Glutamatergic neuron (in vitro differentiated cells): ENCODE data around the gene ADAMTS17. TPM values are rescaled to one million over a fixed set of nuclear protein-coding genes. Genes with fewer than 3 reads are reported as not detected.

ENCODE experiments used
- DNase-seq: peaks from one replicate; pipeline ENCODE4 v3.0.0; 2022
- H3K27ac Mint-ChIP-seq: one replicate; pipeline ENCODE4 v1.8.0; 2020; ENCODE audit warnings: mild to moderate bottlenecking, mixed read lengths, inconsistent platforms; ENCODE audit not compliant: unreplicated experiment
- H3K27me3 Mint-ChIP-seq: one replicate; pipeline ENCODE4 v1.8.0; 2020; ENCODE audit warnings: mild to moderate bottlenecking, moderate library complexity, mixed read lengths, inconsistent platforms; ENCODE audit not compliant: unreplicated experiment
- H3K36me3 Mint-ChIP-seq: one replicate; pipeline ENCODE4 v1.8.0; 2020; ENCODE audit warnings: mild to moderate bottlenecking, mixed read lengths, inconsistent platforms; ENCODE audit not compliant: unreplicated experiment
- H3K4me1 Mint-ChIP-seq: one replicate; pipeline ENCODE4 v1.8.0; 2020; ENCODE audit warnings: mild to moderate bottlenecking, low read depth, mixed read lengths, inconsistent platforms; ENCODE audit not compliant: unreplicated experiment
- H3K4me3 Mint-ChIP-seq: one replicate; pipeline ENCODE4 v1.8.0; 2020; ENCODE audit warnings: mild to moderate bottlenecking, mixed read lengths, inconsistent platforms; ENCODE audit not compliant: unreplicated experiment
- H3K9me3 Mint-ChIP-seq: one replicate; pipeline ENCODE4 v1.8.0; 2020; ENCODE audit warnings: mild to moderate bottlenecking, moderate library complexity, mixed read lengths, inconsistent platforms; ENCODE audit not compliant: unreplicated experiment
- CTCF ChIP-seq: fragments of 200-600 bp; sonication (generic); IDR thresholded peaks from one replicate; pipeline ENCODE4 v1.5.0; 2021; ENCODE audit not compliant: partially characterized antibody, unreplicated experiment
- total RNA-seq: library from RNA; stranded (reverse); fragmentation: NEBNext Ultra II Directional; extraction: Animal tissue kit (Norgen Biotek cat#: 25700); gene quantifications from one replicate; pipeline ENCODE4 v1.2.1, GENCODE V29; 2021; ENCODE audit not compliant: unreplicated experiment

ADAMTS17 gene
- total RNA-seq, 1 donor from 2014 or later, result 6.8 TPM

- no peaks in the 10 kb centered on the region for H3K4me1 Mint-ChIP-seq
- H3K27ac Mint-ChIP-seq, result no peak overlapping the region
- no peak for TF ChIP-seq CTCF
- peaks cover 14% of the 10 kb centered on the region for H3K36me3 Mint-ChIP-seq
- peaks cover 12% of the 10 kb centered on the region for H3K9me3 Mint-ChIP-seq
- H3K27me3 Mint-ChIP-seq, result peaks cover 2% of the 10 kb centered on the region
- DNase-seq, result no peak
- no peak overlapping the region for H3K4me3 Mint-ChIP-seq
These were observed 333.5 kb downstream of the ADAMTS17 start for GRCh38 chr15:100008258-100008657.

GRCh38 chr15:100007609-100008008 lies 334.2 kb downstream of the ADAMTS17 start:
- Mint-ChIP-seq H3K9me3 (peaks cover 10% of the 10 kb centered on the region), H3K4me1 (no peaks in the 10 kb centered on the region), H3K27ac (no peak overlapping the region), H3K36me3 (peaks cover 10% of the 10 kb centered on the region), H3K27me3 (peaks cover 2% of the 10 kb centered on the region), H3K4me3 (no peak overlapping the region)
- no peak for DNase-seq
- no peak for TF ChIP-seq CTCF

GRCh38 chr15:100005715-100006114 lies 336.1 kb downstream of the ADAMTS17 start:
- peaks cover 6% of the 10 kb centered on the region for H3K9me3 Mint-ChIP-seq
- DNase-seq, result no peak
- no peak for TF ChIP-seq CTCF
- H3K27me3 Mint-ChIP-seq, result peaks cover 2% of the 10 kb centered on the region
- no peaks in the 10 kb centered on the region for H3K36me3 Mint-ChIP-seq
- no peaks in the 10 kb centered on the region for H3K4me1 Mint-ChIP-seq
- no peak overlapping the region for H3K4me3 Mint-ChIP-seq
- H3K27ac Mint-ChIP-seq, result no peak overlapping the region

GRCh38 chr15:100005013-100005412 lies 336.8 kb downstream of the ADAMTS17 start:
- Mint-ChIP-seq H3K27ac (no peak overlapping the region), H3K4me1 (no peaks in the 10 kb centered on the region), H3K36me3 (no peaks in the 10 kb centered on the region), H3K27me3 (peaks cover 2% of the 10 kb centered on the region), H3K4me3 (no peak overlapping the region), H3K9me3 (peaks cover 6% of the 10 kb centered on the region)
- no peak for TF ChIP-seq CTCF
- DNase-seq, result no peak

- Mint-ChIP-seq H3K9me3 (peaks cover 11% of the 10 kb centered on the region), H3K4me3 (no peak overlapping the region), H3K27ac (no peak overlapping the region), H3K36me3 (no peaks in the 10 kb centered on the region), H3K4me1 (no peaks in the 10 kb centered on the region), H3K27me3 (peaks cover 3% of the 10 kb centered on the region)
- no peak for TF ChIP-seq CTCF
- DNase-seq, result no peak
These were observed 338.8 kb downstream of the ADAMTS17 start for GRCh38 chr15:100002787-100003536.
